Gastrocnemius medialis (tissue), 4 donors: ENCODE results near the gene CNNM2.

Source experiments
- CTCF ChIP-seq, 5 experiments: fragments of 450-650 bp in 3 of 5; fragments of 200-600 bp in 2 of 5; sonication (generic) in 2 of 5; IDR thresholded peaks in 4 of 5; conservative IDR thresholded peaks in 1 of 5; 1 replicate in 4 of 5; 2 replicates in 1 of 5; pipeline ENCODE4 v1.5.1; 2016 to 2019; ENCODE audit warnings: antibody characterized with exemption in 5 of 5, mild to moderate bottlenecking in 3 of 5, moderate library complexity in 3 of 5
- POLR2A ChIP-seq, 2 donors: fragments of 450-650 bp; IDR thresholded peaks; one replicate each; pipeline ENCODE4 v1.6.1; 2017; ENCODE audit warnings: antibody characterized with exemption in 2 of 2, mild to moderate bottlenecking in 2 of 2, moderate library complexity in 2 of 2

- TF ChIP-seq CTCF (IDR thresholded peaks at IDR 0.05 in 4 of 5, conservative IDR thresholded peaks at IDR 0.05 in 1 of 5) (no peak), POLR2A (IDR thresholded peaks at IDR 0.05) (no peak)
Measured at GRCh38 chr10:102906507-102906906, 11.6 kb upstream of the CNNM2 start.
